PFSK-1 (cell line): Measurements from ENCODE around the gene POU3F1.

ENCODE experiments used
- FOXP2 ChIP-seq: optimal IDR thresholded peaks from 2 replicates; pipeline ENCODE3; 2011; ENCODE audit warnings: borderline replicate concordance, control low read depth, inconsistent platforms; ENCODE audit not compliant: insufficient read depth; ENCODE audit errors: extremely low read length, extremely low read depth
- POLR2AphosphoS5 ChIP-seq: IDR thresholded peaks from 2 replicates; pipeline ENCODE4 v1.6.1; 2012; ENCODE audit warnings: low read depth, mild to moderate bottlenecking, control low read depth, low read length, moderate library complexity
- SIN3A ChIP-seq: IDR thresholded peaks from 2 replicates; pipeline ENCODE4 v1.6.1; 2012; ENCODE audit warnings: mild to moderate bottlenecking, low read length, moderate library complexity, borderline replicate concordance; ENCODE audit not compliant: insufficient read depth
- TAF1 ChIP-seq: IDR thresholded peaks from 2 replicates; pipeline ENCODE4 v1.6.1; 2012; ENCODE audit warnings: low read length, control low read depth, borderline replicate concordance; ENCODE audit not compliant: insufficient read depth
- TF ChIP-seq, protein P1 (sequence below), 2 experiments: IDR thresholded peaks; 2 replicates each; pipeline versions ENCODE4 v1.6.1 to v1.8.0; 2011 to 2012; ENCODE audit warnings: low read depth in 2 of 2, low read length in 2 of 2, control low read depth in 1 of 2, inconsistent platforms in 1 of 2, mild to moderate bottlenecking in 1 of 2, moderate library complexity in 1 of 2; ENCODE audit not compliant: insufficient read depth in 1 of 2

Gene POU3F1

DNA sequence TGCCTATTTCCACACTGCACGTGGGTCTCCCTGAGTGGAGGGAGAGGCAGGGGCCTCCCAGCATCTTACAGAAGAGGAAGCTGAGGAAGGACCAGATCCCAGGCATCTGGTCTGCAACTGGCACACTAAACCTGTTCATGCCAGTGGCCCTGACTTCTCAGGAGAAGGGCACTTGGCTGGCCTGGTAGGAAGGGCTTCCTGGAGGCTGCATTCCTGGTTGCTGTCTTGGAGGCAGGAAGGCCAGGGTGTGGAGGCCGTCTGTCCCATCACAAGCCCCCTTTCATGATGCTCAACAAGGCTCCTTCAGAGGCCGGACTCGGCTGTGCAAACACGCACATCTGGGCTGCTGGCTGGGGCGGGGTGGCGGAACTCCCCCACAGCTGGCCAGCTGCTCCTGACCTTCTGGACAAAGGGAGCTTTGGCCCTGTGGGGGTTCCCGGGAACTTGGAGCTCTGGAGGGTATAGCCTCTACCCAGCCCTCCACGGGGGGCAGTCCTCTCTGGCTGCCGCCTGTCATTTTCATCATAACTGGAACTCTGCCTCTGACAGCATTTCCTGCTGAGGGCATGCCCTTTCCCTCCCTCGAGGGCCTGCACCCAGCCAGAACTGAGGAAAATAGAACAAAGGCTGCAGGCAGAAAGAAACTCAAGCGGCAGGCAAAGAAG, 39.2 kb upstream of the POU3F1 start:
- TF ChIP-seq SIN3A = no peak
- TF ChIP-seq FOXP2 = no peak
- TF ChIP-seq POLR2AphosphoS5 = no peak
- TF ChIP-seq, protein P1, sequence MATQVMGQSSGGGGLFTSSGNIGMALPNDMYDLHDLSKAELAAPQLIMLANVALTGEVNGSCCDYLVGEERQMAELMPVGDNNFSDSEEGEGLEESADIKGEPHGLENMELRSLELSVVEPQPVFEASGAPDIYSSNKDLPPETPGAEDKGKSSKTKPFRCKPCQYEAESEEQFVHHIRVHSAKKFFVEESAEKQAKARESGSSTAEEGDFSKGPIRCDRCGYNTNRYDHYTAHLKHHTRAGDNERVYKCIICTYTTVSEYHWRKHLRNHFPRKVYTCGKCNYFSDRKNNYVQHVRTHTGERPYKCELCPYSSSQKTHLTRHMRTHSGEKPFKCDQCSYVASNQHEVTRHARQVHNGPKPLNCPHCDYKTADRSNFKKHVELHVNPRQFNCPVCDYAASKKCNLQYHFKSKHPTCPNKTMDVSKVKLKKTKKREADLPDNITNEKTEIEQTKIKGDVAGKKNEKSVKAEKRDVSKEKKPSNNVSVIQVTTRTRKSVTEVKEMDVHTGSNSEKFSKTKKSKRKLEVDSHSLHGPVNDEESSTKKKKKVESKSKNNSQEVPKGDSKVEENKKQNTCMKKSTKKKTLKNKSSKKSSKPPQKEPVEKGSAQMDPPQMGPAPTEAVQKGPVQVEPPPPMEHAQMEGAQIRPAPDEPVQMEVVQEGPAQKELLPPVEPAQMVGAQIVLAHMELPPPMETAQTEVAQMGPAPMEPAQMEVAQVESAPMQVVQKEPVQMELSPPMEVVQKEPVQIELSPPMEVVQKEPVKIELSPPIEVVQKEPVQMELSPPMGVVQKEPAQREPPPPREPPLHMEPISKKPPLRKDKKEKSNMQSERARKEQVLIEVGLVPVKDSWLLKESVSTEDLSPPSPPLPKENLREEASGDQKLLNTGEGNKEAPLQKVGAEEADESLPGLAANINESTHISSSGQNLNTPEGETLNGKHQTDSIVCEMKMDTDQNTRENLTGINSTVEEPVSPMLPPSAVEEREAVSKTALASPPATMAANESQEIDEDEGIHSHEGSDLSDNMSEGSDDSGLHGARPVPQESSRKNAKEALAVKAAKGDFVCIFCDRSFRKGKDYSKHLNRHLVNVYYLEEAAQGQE (IDR thresholded peaks at IDR 0.05; ENCODE audit: insufficient read depth in 1 of 2, low read depth in 2 of 2, low read length in 2 of 2) = no peak
- TF ChIP-seq TAF1 = no peak

DNA sequence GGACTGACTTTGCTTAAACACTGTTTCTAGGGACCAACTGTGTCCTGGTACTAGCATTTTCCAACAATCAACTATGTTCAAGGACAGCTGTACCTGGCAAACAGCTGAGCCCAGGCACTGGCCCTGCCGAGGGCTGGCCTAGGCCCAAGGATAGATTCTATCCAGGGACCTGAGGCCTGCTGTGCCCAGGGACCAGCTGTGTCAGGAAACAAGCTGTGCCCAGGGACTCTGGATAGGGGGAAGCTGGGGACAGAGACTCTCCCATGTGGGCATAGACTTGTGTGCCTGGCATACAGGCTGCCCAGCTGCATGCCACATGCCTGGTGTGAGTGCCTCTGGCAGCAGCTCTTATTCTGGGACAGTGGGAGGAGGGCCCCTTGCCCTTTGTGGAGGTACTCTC, 38.1 kb upstream of the POU3F1 start:
- TF ChIP-seq TAF1 = no peak
- TF ChIP-seq FOXP2 = no peak
- TF ChIP-seq SIN3A = no peak
- TF ChIP-seq POLR2AphosphoS5 = no peak
- TF ChIP-seq, protein P1 (IDR thresholded peaks at IDR 0.05; ENCODE audit: insufficient read depth in 1 of 2, low read depth in 2 of 2, low read length in 2 of 2) = no peak

DNA sequence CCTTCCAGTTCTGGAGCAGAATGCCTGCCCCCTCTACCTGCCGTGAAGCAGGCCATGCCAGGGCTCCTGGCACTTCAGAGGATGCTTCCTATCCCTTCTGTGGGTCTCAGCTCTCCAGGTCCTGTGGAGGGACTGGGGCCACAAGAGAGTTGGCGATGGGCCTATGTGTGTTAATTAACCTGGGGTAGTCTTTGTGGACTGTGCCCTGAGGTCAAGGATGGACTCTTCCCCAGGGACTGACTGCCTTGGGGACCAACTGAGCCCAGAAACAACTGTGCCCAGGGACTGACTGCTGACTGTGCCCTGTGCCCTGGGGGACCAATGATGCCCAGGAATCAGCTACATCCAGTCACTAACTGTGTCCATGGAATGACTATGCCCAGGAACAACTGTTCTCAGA, 37.5 kb upstream of the POU3F1 start:
- TF ChIP-seq SIN3A (no peak), FOXP2 (no peak), TAF1 (no peak), POLR2AphosphoS5 (no peak)
- TF ChIP-seq, protein P1 (IDR thresholded peaks at IDR 0.05; ENCODE audit: insufficient read depth in 1 of 2, low read depth in 2 of 2, low read length in 2 of 2) = no peak

DNA sequence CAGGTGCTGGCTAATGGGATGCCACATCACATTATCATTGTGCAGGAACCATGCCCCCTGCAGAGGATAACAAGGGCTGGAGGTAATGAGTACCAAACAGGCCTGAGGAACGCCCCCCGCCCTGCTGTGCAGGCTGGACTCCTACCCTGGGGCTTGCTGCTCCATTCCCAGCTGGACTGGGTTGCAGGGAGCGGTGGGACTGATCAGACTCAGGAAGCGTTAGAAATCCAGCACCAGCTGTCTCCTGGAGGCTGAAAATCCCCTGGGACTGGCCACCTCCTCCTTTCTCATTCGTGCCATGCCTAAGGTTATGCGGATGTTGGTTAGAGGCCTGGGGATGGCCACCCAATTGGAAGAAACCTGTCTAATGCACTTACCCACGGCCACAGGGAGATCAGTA, 36.9 kb upstream of the POU3F1 start:
- TF ChIP-seq POLR2AphosphoS5 (no peak), TAF1 (no peak), SIN3A (no peak), FOXP2 (no peak)
- TF ChIP-seq, protein P1 (IDR thresholded peaks at IDR 0.05; ENCODE audit: insufficient read depth in 1 of 2, low read depth in 2 of 2, low read length in 2 of 2) = no peak

DNA sequence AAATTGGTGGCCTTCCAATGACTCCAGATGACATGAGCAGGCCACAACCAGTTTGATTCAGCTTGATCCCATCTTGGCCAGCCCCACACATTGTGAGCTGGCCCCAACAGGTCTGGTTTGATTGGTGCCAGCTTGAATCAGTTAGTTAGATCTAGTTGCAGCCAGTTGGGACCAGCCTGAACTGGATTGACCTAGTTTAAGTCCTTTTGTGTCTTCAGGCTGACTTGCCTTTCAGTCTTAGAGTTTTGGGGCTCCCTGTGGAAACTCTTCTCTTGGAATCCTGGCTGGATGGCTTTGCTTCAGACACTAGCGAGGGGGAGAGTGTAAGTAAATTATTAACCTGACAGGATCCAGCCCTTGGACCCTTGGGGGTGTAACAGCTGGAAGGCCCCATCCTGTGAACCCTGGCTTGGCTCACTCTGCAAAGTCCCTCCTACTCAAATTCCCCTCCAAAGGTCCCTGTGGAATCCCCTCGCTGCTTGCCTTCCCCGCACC, 36.2 kb upstream of the POU3F1 start:
- TF ChIP-seq TAF1 (no peak), POLR2AphosphoS5 (no peak), SIN3A (no peak), FOXP2 (no peak)
- TF ChIP-seq, protein P1 (IDR thresholded peaks at IDR 0.05; ENCODE audit: insufficient read depth in 1 of 2, low read depth in 2 of 2, low read length in 2 of 2) = no peak
